AG04450 (cell line): Measurements from ENCODE around the gene WDTC1. TPM values are rescaled to one million over a fixed set of nuclear protein-coding genes. Genes with fewer than 3 reads are reported as not detected.
A peak's percentile ranks its signal among the peaks of the same experiment; 100 is the strongest.

Experiments
- CTCF ChIA-PET: fragments of 300-600, 350-600 bp; formaldehyde crosslinking; extraction: SDS; loops from one replicate; lab custom pipeline; 2022; ENCODE audit warnings: antibody characterized with exemption, inconsistent platforms; lab: Charles Lee
- POLR2A ChIA-PET: fragments of 350-600 bp; formaldehyde crosslinking; extraction: SDS; loops from one replicate; lab custom pipeline; 2021; ENCODE audit warnings: antibody characterized with exemption, inconsistent platforms; lab: Yijun Ruan, JAX
- DNase-seq: peaks from one replicate; pipeline ENCODE4 v3.0.0-alpha.2; 2011; ENCODE audit warnings: low read depth, low spot score
- H3K27ac ChIP-seq: one replicate; pipeline ENCODE4 v1.5.1; 2012; ENCODE audit warnings: low read depth, low read length, control low read depth
- H3K27me3 ChIP-seq: one replicate; pipeline ENCODE4 v1.6.0; 2012; ENCODE audit warnings: low read length; ENCODE audit not compliant: control insufficient read depth, insufficient read depth
- H3K4me3 ChIP-seq: 2 replicates; pipeline ENCODE4 v1.5.1; 2011; ENCODE audit warnings: mild to moderate bottlenecking, low read depth, low read length, control low read depth
- H3K9me3 ChIP-seq: 2 replicates; pipeline ENCODE4 v1.5.1; 2012; ENCODE audit warnings: low read length; ENCODE audit not compliant: control insufficient read depth, insufficient read depth
- polyA plus RNA-seq: library from polyadenylated mRNA; depleted of rRNA; stranded (reverse); fragments of >200 nt; gene quantifications from 2 replicates; pipeline ENCODE4 v1.2.3, GENCODE V29; 2011; rRNA removed
- small RNA-seq: library from RNA; depleted of rRNA; stranded (forward); fragments of <200 nt; gene quantifications from one replicate; pipeline ENCODE3, GENCODE V24; 2012; ENCODE audit warnings: low read depth; ENCODE audit not compliant: insufficient read length
- TF ChIP-seq, protein P1 (sequence below): IDR thresholded peaks from 2 replicates; pipeline ENCODE4 v1.5.1; 2011; ENCODE audit warnings: low read depth, low read length, control low read depth, inconsistent platforms

WDTC1 gene
- polyA plus RNA-seq, 1 experiment: 7.1 TPM

DNA sequence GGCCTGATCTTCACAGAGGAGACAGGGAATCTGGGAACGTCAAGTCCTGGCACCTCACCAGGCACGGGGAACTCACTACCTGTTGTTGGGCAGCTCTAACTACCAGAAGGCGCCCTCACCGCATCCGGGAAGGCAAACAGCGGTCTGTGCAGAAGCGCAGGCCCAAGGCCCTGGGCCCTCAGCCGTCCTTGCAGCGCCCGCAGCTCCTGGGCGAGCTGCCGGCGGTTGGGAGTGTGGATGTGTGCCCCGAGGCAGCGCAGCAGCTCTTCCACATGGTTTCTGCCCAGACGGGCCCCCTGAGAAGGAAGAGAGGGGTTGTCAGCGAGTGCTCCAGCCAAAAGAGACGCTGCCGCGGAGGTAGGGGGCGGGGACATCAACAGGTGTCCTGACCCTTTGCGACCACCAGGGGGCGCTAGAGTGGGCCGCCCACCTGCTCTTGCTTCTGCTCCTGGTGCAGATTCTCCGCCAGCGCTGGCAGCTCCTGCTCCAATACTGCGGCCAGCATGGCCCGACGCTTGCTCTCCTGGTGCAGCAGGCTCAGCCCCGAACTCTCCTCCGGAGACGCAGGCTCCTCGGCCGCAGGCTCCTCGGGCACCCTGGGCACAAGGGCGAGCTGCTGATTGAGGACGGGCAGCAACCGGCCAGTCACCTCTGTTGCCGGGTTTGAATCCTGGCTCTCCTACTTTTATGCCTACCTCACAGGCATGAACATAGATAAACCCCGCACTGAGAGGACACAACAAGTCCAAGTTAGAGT is 123.0 kb downstream of the WDTC1 start:
- Histone ChIP-seq H3K27ac (no peak overlapping the region), H3K9me3 (no peaks in the 10 kb centered on the region; the same call in 1 of the 2 replicates), H3K27me3 (no peaks in the 10 kb centered on the region), H3K4me3 (no peak overlapping the region)
- POLR2A ChIA-PET: interaction anchor here (1.1 to 1.2 kb wide), 2 partner anchors 8 to 55 kb away, joined by 3 to 4 read pairs; no protein-coding TSS in a partner anchor
- no peak for DNase-seq
- CTCF ChIA-PET: interaction anchor here (0.6 to 2.3 kb wide), 25 partner anchors 9 to 258 kb away, joined by 3 to 25 read pairs (median 6); partner anchors contain the start of genes FCN3, MAP3K6 and SYTL1
- TF ChIP-seq, protein P1, sequence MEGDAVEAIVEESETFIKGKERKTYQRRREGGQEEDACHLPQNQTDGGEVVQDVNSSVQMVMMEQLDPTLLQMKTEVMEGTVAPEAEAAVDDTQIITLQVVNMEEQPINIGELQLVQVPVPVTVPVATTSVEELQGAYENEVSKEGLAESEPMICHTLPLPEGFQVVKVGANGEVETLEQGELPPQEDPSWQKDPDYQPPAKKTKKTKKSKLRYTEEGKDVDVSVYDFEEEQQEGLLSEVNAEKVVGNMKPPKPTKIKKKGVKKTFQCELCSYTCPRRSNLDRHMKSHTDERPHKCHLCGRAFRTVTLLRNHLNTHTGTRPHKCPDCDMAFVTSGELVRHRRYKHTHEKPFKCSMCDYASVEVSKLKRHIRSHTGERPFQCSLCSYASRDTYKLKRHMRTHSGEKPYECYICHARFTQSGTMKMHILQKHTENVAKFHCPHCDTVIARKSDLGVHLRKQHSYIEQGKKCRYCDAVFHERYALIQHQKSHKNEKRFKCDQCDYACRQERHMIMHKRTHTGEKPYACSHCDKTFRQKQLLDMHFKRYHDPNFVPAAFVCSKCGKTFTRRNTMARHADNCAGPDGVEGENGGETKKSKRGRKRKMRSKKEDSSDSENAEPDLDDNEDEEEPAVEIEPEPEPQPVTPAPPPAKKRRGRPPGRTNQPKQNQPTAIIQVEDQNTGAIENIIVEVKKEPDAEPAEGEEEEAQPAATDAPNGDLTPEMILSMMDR: peak; percentile 86

Small RNA genes within 50 kb of the gene (small RNA-seq; reads per million reads assigned to genes)
- gene RF00019 (not detected), gene RNU6-48P (not detected), gene SNRPEP7 (not detected)

Other genes with a start within 250 kb of the WDTC1 start
- gene TRNP1, start 240.9 kb upstream of the WDTC1 start, polyA plus RNA-seq: 47.1 and 50.7 TPM in 2 replicates
- 1.5 and 2.1 TPM in 2 replicates for gene TENT5B, start 221.8 kb upstream of the WDTC1 start, polyA plus RNA-seq
- 10.8 and 16.4 TPM in 2 replicates for gene SLC9A1, start 79.5 kb upstream of the WDTC1 start, polyA plus RNA-seq
- gene TMEM222, start 87.5 kb downstream of the WDTC1 start, polyA plus RNA-seq: 27.8 and 37.2 TPM in 2 replicates
- gene SYTL1, start 107.4 kb downstream of the WDTC1 start, polyA plus RNA-seq: 0.32 and 0.35 TPM in 2 replicates
- 7.6 TPM in 2 replicates for gene MAP3K6, start 132.3 kb downstream of the WDTC1 start, polyA plus RNA-seq
- gene FCN3, start 140.2 kb downstream of the WDTC1 start, polyA plus RNA-seq: not detected in 2 replicates
- gene CD164L2, start 148.7 kb downstream of the WDTC1 start, polyA plus RNA-seq: not detected in 2 replicates
- 1.3 and 1.7 TPM in 2 replicates for gene GPR3, start 158.0 kb downstream of the WDTC1 start, polyA plus RNA-seq